ENCODE data around the gene UBE2O. TPM values are rescaled to one million over a fixed set of nuclear protein-coding genes. Genes with fewer than 3 reads are reported as not detected.

The UBE2O gene
- total and polyA plus RNA-seq, 11 donors, result 16.0 to 36.1 (median 30.7) TPM

DNA sequence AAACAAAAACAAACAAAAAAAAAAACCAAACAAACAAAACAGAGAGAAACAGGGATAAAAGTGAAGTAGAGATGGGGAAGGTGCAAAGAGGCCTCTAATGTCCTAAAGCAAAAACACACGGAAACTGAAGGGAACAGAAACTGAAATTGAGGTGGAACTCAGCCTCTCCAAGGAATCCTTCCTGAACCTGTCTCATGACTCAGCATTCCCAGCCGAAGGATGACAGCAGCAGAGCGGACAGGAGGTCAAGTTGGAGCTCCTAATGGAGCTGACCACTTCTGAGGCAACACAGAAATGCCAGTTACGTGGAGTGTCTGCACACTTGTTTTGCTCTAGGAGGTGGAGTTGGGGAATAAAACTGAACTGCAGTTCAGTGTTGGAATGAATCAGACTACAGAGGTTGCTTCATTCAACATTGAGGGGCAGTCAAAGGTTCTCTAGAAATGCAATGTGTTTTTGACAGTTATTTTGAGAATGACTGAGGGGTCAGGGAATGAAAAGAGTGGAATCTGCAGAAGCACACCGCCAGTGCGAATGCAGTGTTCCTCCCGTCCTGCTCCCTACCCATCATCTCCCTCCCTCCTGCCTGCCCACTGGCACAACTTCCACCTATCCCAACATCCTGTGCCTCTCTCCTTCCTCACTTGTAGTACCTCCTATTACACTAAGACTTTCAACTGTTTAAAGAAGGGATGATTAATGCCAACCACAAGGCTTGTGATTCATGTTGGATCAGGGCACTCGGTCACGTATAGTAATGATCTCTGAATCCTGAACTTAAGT is 6.3 kb downstream of the UBE2O start:
- 44 to 50% (median 48%) methylated on average over 9 of the region's 9 CpGs for WGBS, 4 donors
- Histone ChIP-seq H3K27ac (peak overlapping the region in 11 of 12 donors; percentile 17 to 90 (median 79)), H3K4me3 (no peak overlapping the region), H3K27me3 (no peaks in the 10 kb centered on the region), H3K9me3 (no peaks in the 10 kb centered on the region), H3K36me3 (no peaks in the 10 kb centered on the region), H3K4me1 (peaks cover 11 to 79% (median 53%) of the 10 kb centered on the region in 12 donors)
- TF ChIP-seq, protein P1, sequence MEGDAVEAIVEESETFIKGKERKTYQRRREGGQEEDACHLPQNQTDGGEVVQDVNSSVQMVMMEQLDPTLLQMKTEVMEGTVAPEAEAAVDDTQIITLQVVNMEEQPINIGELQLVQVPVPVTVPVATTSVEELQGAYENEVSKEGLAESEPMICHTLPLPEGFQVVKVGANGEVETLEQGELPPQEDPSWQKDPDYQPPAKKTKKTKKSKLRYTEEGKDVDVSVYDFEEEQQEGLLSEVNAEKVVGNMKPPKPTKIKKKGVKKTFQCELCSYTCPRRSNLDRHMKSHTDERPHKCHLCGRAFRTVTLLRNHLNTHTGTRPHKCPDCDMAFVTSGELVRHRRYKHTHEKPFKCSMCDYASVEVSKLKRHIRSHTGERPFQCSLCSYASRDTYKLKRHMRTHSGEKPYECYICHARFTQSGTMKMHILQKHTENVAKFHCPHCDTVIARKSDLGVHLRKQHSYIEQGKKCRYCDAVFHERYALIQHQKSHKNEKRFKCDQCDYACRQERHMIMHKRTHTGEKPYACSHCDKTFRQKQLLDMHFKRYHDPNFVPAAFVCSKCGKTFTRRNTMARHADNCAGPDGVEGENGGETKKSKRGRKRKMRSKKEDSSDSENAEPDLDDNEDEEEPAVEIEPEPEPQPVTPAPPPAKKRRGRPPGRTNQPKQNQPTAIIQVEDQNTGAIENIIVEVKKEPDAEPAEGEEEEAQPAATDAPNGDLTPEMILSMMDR (IDR thresholded peaks at IDR 0.05), result no peak
- no peak for TF ChIP-seq POLR2A (IDR thresholded peaks at IDR 0.05)
- ATAC-seq, result peak in 3 of 4 donors; percentile 5 to 27 (median 27)
- intact Hi-C loops (cut with DNase I), result loop anchor here in 1 of 10 donors (5.0 kb wide), 1 partner anchor 34 kb away; no protein-coding TSS in a partner anchor
- DNase-seq, result no peak

- H3K36me3 ChIP-seq, result no peaks in the 10 kb centered on the region
- no peaks in the 10 kb centered on the region for H3K27me3 ChIP-seq
- ATAC-seq (peak in 2 of 4 donors; percentile 54 to 69), DNase-seq (peak in 1 of 5 donors; percentile 49)
- peak overlapping the region in 11 of 12 donors; percentile 16 to 90 (median 78) for H3K27ac ChIP-seq
- TF ChIP-seq, protein P1 (IDR thresholded peaks at IDR 0.05), result no peak
- no peak for TF ChIP-seq POLR2A (IDR thresholded peaks at IDR 0.05)
- intact Hi-C loops (cut with DNase I), result loop anchor here in 2 of 10 donors (2.0 to 5.0 kb wide), 2 partner anchors 31 to 34 kb away; no protein-coding TSS in a partner anchor
- H3K9me3 ChIP-seq, result no peaks in the 10 kb centered on the region
- peaks cover 8 to 79% (median 51%) of the 10 kb centered on the region in 12 donors for H3K4me1 ChIP-seq
- WGBS, 4 donors, result 47 to 54% (median 51%) methylated on average over 10 of the region's 10 CpGs
- H3K4me3 ChIP-seq, result no peak overlapping the region
These were observed 7.1 kb downstream of the UBE2O start for GRCh38 chr17:76445697-76446448.

DNA sequence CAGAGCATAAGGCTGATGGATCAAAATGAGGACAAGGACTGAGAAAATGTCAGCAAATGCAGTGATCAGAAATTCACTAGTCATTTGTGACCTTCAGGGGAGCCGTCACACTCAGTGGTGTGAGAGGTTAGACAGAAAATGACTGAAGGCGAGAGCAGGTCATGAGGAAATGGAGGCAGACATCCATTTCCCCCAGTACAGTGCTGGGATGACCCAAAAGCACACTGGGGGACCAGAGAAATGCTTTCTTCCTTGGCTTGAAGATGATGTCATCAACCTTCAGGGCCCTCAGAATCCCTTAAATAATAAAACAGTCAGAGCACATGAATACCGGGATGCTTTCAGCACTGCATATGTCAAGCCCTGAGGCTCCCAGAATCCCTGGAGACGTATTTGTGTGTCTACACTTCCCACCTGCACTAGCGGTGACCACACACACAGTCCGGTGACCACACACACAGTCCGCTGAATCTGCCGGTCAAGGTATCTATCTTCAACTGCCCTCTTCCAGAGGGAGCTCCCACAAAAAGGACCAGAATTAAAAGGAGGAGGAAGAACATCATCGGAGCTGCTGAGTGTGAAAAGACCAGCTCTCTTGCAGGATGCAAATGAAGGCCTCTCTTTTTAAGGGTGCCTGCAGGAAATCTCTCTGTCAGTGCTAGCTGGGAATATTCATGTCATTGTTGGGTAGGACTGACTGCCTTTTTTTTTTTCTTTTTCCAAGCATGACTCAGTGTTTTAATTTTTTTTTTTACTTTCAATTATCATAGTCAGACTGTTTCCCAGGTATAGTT is 8.2 kb downstream of the UBE2O start:
- H3K4me1 ChIP-seq, result peaks cover 8 to 85% (median 60%) of the 10 kb centered on the region in 12 donors
- WGBS, 4 donors, result 64 to 73% (median 71%) methylated on average over 9 of the region's 9 CpGs
- no peak for TF ChIP-seq POLR2A (IDR thresholded peaks at IDR 0.05)
- TF ChIP-seq, protein P1 (IDR thresholded peaks at IDR 0.05), result no peak
- H3K36me3 ChIP-seq, result no peaks in the 10 kb centered on the region
- H3K9me3 ChIP-seq, result no peaks in the 10 kb centered on the region
- H3K4me3 ChIP-seq, result no peak overlapping the region
- DNase-seq (no peak), ATAC-seq (no peak)
- intact Hi-C loops (cut with DNase I), result loop anchor here in 2 of 10 donors (2.0 to 5.0 kb wide), 2 partner anchors 30 to 32 kb away; no protein-coding TSS in a partner anchor
- H3K27ac ChIP-seq, result peak overlapping the region in 9 of 12 donors; percentile 17 to 90 (median 79)
- H3K27me3 ChIP-seq, result no peaks in the 10 kb centered on the region
